A673 (cell line): ENCODE measurements around the gene RAB36. TPM values are rescaled to one million over a fixed set of nuclear protein-coding genes. Genes with fewer than 3 reads are reported as not detected.

Experiments
- BruUV-seq: library from RNA; stranded (reverse); fragments of 400-500 nt; replicated peaks from 2 replicates; lab custom pipeline; 2021; lab: Mats Ljungman, UMichigan
- CTCF ChIA-PET: fragments of 300-600 bp; sonication (Branson Sonifier 250); formaldehyde crosslinking; loops from one replicate; lab custom pipeline; 2022; ENCODE audit warnings: antibody characterized with exemption; lab: Charles Lee
- POLR2A ChIA-PET: fragments of 300-600 bp; sonication (Branson Sonifier 250); formaldehyde crosslinking; loops from one replicate; lab custom pipeline; 2022; ENCODE audit warnings: antibody characterized with exemption; ENCODE audit not compliant: low non-redundant PET; lab: Charles Lee
- DNase-seq: peaks from one replicate; pipeline ENCODE4 v3.0.0-alpha.2; 2015; ENCODE audit warnings: low spot score
- H3K27ac ChIP-seq: fragments of 200-600 bp; sonication (generic); 2 replicates; pipeline ENCODE4 v1.5.1; 2016; ENCODE audit warnings: mixed run types, low read depth, mild to moderate bottlenecking, mixed read lengths, antibody characterized with exemption, low read length; ENCODE audit not compliant: poor library complexity, severe bottlenecking
- H3K27me3 ChIP-seq: fragments of 200-600 bp; sonication (generic); replicated peaks from 2 replicates; pipeline ENCODE4 v1.6.1; 2017; ENCODE audit warnings: mixed run types, low read depth, mild to moderate bottlenecking, mixed read lengths, antibody characterized with exemption, low read length; ENCODE audit not compliant: insufficient read depth, poor library complexity
- H3K36me3 ChIP-seq: fragments of 200-600 bp; sonication (generic); 2 replicates; pipeline ENCODE4 v1.6.1; 2016; ENCODE audit warnings: mixed run types, mild to moderate bottlenecking, mixed read lengths, antibody characterized with exemption, low read length; ENCODE audit not compliant: insufficient read depth, poor library complexity, severe bottlenecking
- H3K4me1 ChIP-seq: fragments of 200-600 bp; sonication (generic); 2 replicates; pipeline ENCODE4 v1.6.1; 2017; ENCODE audit warnings: mixed run types, mild to moderate bottlenecking, mixed read lengths, antibody characterized with exemption, low read length; ENCODE audit not compliant: insufficient read depth, poor library complexity, severe bottlenecking
- H3K4me3 ChIP-seq: fragments of 200-600 bp; sonication (generic); 2 replicates; pipeline ENCODE4 v1.5.1; 2016; ENCODE audit warnings: low read depth, mixed run types, mild to moderate bottlenecking, mixed read lengths, low read length; ENCODE audit not compliant: poor library complexity, severe bottlenecking
- H3K9me3 ChIP-seq: fragments of 200-600 bp; sonication (generic); 2 replicates; pipeline ENCODE4 v1.6.1; 2016; ENCODE audit warnings: mixed run types, low read depth, mild to moderate bottlenecking, mixed read lengths, antibody characterized with exemption, low read length; ENCODE audit not compliant: poor library complexity, severe bottlenecking
- CTCF ChIP-seq: fragments of 300-800, 200-600 bp; sonication (generic); conservative IDR thresholded peaks from 2 replicates; pipeline ENCODE4 v1.5.1; 2017; ENCODE audit warnings: low read depth, mild to moderate bottlenecking, antibody characterized with exemption, low read length, moderate library complexity, mixed read lengths
- EZH2 ChIP-seq: fragments of 200-600 bp; sonication (generic); IDR thresholded peaks from 2 replicates; pipeline ENCODE4 v1.6.1; 2017; ENCODE audit warnings: borderline replicate concordance, low read depth, mild to moderate bottlenecking, mixed read lengths, antibody characterized with exemption, low read length; ENCODE audit not compliant: poor library complexity, severe bottlenecking
- intact Hi-C: fragments of 100-400 bp; cut with micrococcal nuclease; formaldehyde crosslinking; loops from one replicate; pipeline ENCODE4 v1.10.0; 2022; ENCODE audit not compliant: unreplicated experiment
- total RNA-seq: library from RNA; stranded (reverse); gene quantifications from 2 replicates; pipeline ENCODE4 v1.2.3, GENCODE V29; 2021

The RAB36 gene
- total RNA-seq, 1 experiment from 2014 or later = 4.1 TPM

- no peaks in the 10 kb centered on the region for H3K36me3 ChIP-seq
- intact Hi-C loops = no loop called here
- H3K27me3 ChIP-seq = no peaks in the 10 kb centered on the region
- ChIA-PET CTCF (interaction anchor here (0.6 kb wide), 1 partner anchor 594 kb away, joined by 4 read pairs; no protein-coding TSS in a partner anchor), POLR2A (no interaction called here)
- BruUV-seq = no TSS peak
- TF ChIP-seq CTCF (no peak), EZH2 (no peak)
- no peak overlapping the region for H3K27ac ChIP-seq
- H3K9me3 ChIP-seq = no peaks in the 10 kb centered on the region
- no peak overlapping the region for H3K4me3 ChIP-seq
- DNase-seq = no peak
- H3K4me1 ChIP-seq = no peaks in the 10 kb centered on the region
Measured at GRCh38 chr22:23137905-23138561, 7.2 kb upstream of the RAB36 start.

DNA sequence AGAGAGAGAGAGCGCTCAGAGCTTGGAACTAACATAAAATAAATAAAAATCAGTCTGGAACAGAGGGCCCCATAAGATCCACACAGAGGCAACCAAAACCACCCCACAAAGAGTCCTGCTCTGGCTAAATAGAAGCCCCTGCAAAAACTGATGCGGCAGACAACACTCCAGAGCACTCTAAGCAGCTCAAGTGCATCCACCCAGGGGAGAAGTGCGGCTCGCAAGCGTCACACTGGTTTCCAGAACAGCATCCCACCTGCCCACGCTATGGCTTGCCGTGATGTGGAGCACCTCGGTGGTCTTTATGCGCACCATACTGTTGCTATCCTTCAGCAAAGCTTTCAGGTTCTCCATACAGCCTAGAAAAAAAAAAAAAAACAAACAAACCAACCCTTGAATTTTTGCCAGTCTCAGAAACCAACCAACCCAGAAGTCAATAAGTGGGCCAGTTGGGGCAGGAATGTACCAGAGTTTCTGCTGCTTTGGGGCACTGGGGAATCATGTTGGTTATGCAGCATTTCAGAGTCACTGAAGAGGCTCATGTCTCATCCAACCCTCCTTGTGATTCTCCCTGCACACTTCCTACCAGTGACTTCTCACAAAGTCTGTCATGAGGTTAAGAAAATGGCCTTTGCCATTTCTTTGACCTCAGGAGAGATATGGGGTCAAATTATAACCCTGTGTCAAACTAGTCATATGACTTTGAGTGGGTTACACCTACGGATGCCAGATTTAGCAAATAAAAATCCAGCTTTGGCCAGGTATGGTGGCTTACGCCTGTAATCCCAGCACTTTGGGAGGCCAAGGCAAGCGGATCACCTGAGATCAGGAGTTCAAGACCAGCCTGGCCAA, 6.5 kb upstream of the RAB36 start:
- intact Hi-C loops = no loop called here
- CTCF ChIA-PET = interaction anchor here (0.6 kb wide), 1 partner anchor 593 kb away, joined by 4 read pairs; no protein-coding TSS in a partner anchor
- POLR2A ChIA-PET = no interaction called here

GRCh38 chr22:23140385-23140784, 4.9 kb upstream of the RAB36 start:
- Histone ChIP-seq H3K27ac (no peak overlapping the region), H3K36me3 (no peaks in the 10 kb centered on the region), H3K4me1 (peaks cover 4% of the 10 kb centered on the region), H3K27me3 (no peaks in the 10 kb centered on the region), H3K9me3 (no peaks in the 10 kb centered on the region), H3K4me3 (no peak overlapping the region)
- DNase-seq = no peak
- no TSS peak for BruUV-seq
- CTCF ChIA-PET = no interaction called here
- intact Hi-C loops = no loop called here
- POLR2A ChIA-PET = no interaction called here
- no peak for TF ChIP-seq EZH2
- TF ChIP-seq CTCF = no peak

More for the DNA sequence above, 6.5 kb upstream of the RAB36 start:
- no TSS peak for BruUV-seq
- no peak overlapping the region for H3K27ac ChIP-seq
- no peaks in the 10 kb centered on the region for H3K36me3 ChIP-seq
- no peak for DNase-seq
- TF ChIP-seq CTCF = no peak
- no peak for TF ChIP-seq EZH2
- H3K4me1 ChIP-seq = no peaks in the 10 kb centered on the region
- no peaks in the 10 kb centered on the region for H3K27me3 ChIP-seq
- no peaks in the 10 kb centered on the region for H3K9me3 ChIP-seq
- no peak overlapping the region for H3K4me3 ChIP-seq
